Activated CD4-positive, alpha-beta T cell treated with anti-CD3 and anti-CD28 coated beads, Interleukin-2, amount 10 ng/mL, durations not matched to agents 7 days and 5 days (primary cell): ENCODE measurements around the gene FIP1L1. TPM values are rescaled to one million over a fixed set of nuclear protein-coding genes. Genes with fewer than 3 reads are reported as not detected.

Source experiments
- CTCF ChIA-PET: fragments of 350-600 bp; sonication (Branson Sonifier 250); formaldehyde crosslinking; loops from one replicate; lab custom pipeline; 2021; ENCODE audit warnings: antibody characterized with exemption; lab: Charles Lee
- POLR2A ChIA-PET: fragments of 350-600 bp; sonication (Branson Sonifier 250); formaldehyde crosslinking; loops from one replicate; lab custom pipeline; 2021; ENCODE audit warnings: antibody characterized with exemption; lab: Charles Lee
- DNase-seq: peaks from one replicate; pipeline ENCODE4 v3.0.0-alpha.2; 2020
- H3K27ac Mint-ChIP-seq: one replicate; pipeline ENCODE4 v1.8.0; 2021; ENCODE audit warnings: mild to moderate bottlenecking, moderate library complexity, mixed read lengths
- H3K27me3 Mint-ChIP-seq: one replicate; pipeline ENCODE4 v1.8.0; 2021; ENCODE audit warnings: mixed read lengths
- H3K36me3 Mint-ChIP-seq: one replicate; pipeline ENCODE4 v1.8.0; 2021; ENCODE audit warnings: low read depth, mixed read lengths
- H3K4me1 Mint-ChIP-seq: one replicate; pipeline ENCODE4 v1.8.0; 2021; ENCODE audit warnings: mixed read lengths
- H3K4me3 Mint-ChIP-seq: one replicate; pipeline ENCODE4 v1.8.0; 2021; ENCODE audit warnings: mild to moderate bottlenecking, moderate library complexity, mixed read lengths
- H3K9me3 Mint-ChIP-seq: one replicate; pipeline ENCODE4 v1.8.0; 2021; ENCODE audit warnings: mixed read lengths
- total RNA-seq, 2 experiments: library from RNA; stranded (reverse); gene quantifications; one replicate each; pipeline ENCODE4 v1.2.3, GENCODE V29; 2021

Gene FIP1L1
- total RNA-seq, 2 experiments from 2014 or later: 74.1 to 92.1 TPM

GRCh38 chr4:53421791-53422190, 44.4 kb downstream of the FIP1L1 start:
- no peaks in the 10 kb centered on the region for H3K27me3 Mint-ChIP-seq
- DNase-seq: no peak
- H3K27ac Mint-ChIP-seq: no peak overlapping the region
- no peak overlapping the region for H3K4me3 Mint-ChIP-seq
- POLR2A ChIA-PET: no interaction called here
- H3K9me3 Mint-ChIP-seq: no peaks in the 10 kb centered on the region
- CTCF ChIA-PET: no interaction called here
- peaks cover 2% of the 10 kb centered on the region for H3K4me1 Mint-ChIP-seq
- peaks cover 10% of the 10 kb centered on the region for H3K36me3 Mint-ChIP-seq

GRCh38 chr4:53422367-53422766, 44.9 kb downstream of the FIP1L1 start:
- Mint-ChIP-seq H3K4me3 (no peak overlapping the region), H3K27me3 (no peaks in the 10 kb centered on the region), H3K9me3 (no peaks in the 10 kb centered on the region), H3K4me1 (peaks cover 2% of the 10 kb centered on the region), H3K36me3 (peaks cover 10% of the 10 kb centered on the region), H3K27ac (no peak overlapping the region)
- ChIA-PET POLR2A (no interaction called here), CTCF (no interaction called here)
- DNase-seq: no peak

GRCh38 chr4:53424280-53424679, 46.8 kb downstream of the FIP1L1 start:
- H3K27me3 Mint-ChIP-seq: no peaks in the 10 kb centered on the region
- no peaks in the 10 kb centered on the region for H3K9me3 Mint-ChIP-seq
- CTCF ChIA-PET: interaction anchor here (0.6 kb wide), 1 partner anchor 33 kb away, joined by 3 read pairs; no protein-coding TSS in a partner anchor

GRCh38 chr4:53427366-53427765, 49.9 kb downstream of the FIP1L1 start:
- Mint-ChIP-seq H3K4me1 (peaks cover 14% of the 10 kb centered on the region), H3K4me3 (no peak overlapping the region), H3K27me3 (no peaks in the 10 kb centered on the region), H3K9me3 (no peaks in the 10 kb centered on the region), H3K27ac (no peak overlapping the region), H3K36me3 (peaks cover 31% of the 10 kb centered on the region)
- ChIA-PET POLR2A (no interaction called here), CTCF (no interaction called here)
- DNase-seq: no peak

More at GRCh38 chr4:53424280-53424679, 46.8 kb downstream of the FIP1L1 start:
- Mint-ChIP-seq H3K4me3 (no peak overlapping the region), H3K27ac (no peak overlapping the region), H3K36me3 (peaks cover 13% of the 10 kb centered on the region), H3K4me1 (no peaks in the 10 kb centered on the region)
- POLR2A ChIA-PET: no interaction called here
- no peak for DNase-seq

- Mint-ChIP-seq H3K4me3 (no peak overlapping the region), H3K27ac (no peak overlapping the region), H3K9me3 (no peaks in the 10 kb centered on the region), H3K4me1 (peaks cover 14% of the 10 kb centered on the region), H3K36me3 (peaks cover 44% of the 10 kb centered on the region), H3K27me3 (no peaks in the 10 kb centered on the region)
- DNase-seq: no peak
- ChIA-PET POLR2A (no interaction called here), CTCF (interaction anchor here (0.8 kb wide), 1 partner anchor 12 kb away, joined by 3 read pairs; no protein-coding TSS in a partner anchor)
Measured at GRCh38 chr4:53431052-53431451, 53.6 kb downstream of the FIP1L1 start.

- H3K27me3 Mint-ChIP-seq: no peaks in the 10 kb centered on the region
- no peak overlapping the region for H3K27ac Mint-ChIP-seq
- H3K4me3 Mint-ChIP-seq: no peak overlapping the region
- no peaks in the 10 kb centered on the region for H3K9me3 Mint-ChIP-seq
- ChIA-PET CTCF (interaction anchor here (1.0 kb wide), 1 partner anchor 21 kb away, joined by 4 read pairs; no protein-coding TSS in a partner anchor), POLR2A (no interaction called here)
- H3K4me1 Mint-ChIP-seq: peaks cover 14% of the 10 kb centered on the region
- no peak for DNase-seq
- H3K36me3 Mint-ChIP-seq: peaks cover 53% of the 10 kb centered on the region
Measured at GRCh38 chr4:53432528-53433424, 55.3 kb downstream of the FIP1L1 start.

GRCh38 chr4:53436251-53436650, 58.8 kb downstream of the FIP1L1 start:
- Mint-ChIP-seq H3K4me3 (no peak overlapping the region), H3K27me3 (no peaks in the 10 kb centered on the region), H3K9me3 (no peaks in the 10 kb centered on the region), H3K36me3 (peaks cover 44% of the 10 kb centered on the region), H3K27ac (no peak overlapping the region), H3K4me1 (peaks cover 4% of the 10 kb centered on the region)
- no peak for DNase-seq
- ChIA-PET POLR2A (no interaction called here), CTCF (no interaction called here)

- Mint-ChIP-seq H3K9me3 (no peaks in the 10 kb centered on the region), H3K27me3 (no peaks in the 10 kb centered on the region), H3K27ac (no peak overlapping the region), H3K36me3 (peaks cover 50% of the 10 kb centered on the region), H3K4me3 (no peak overlapping the region), H3K4me1 (no peaks in the 10 kb centered on the region)
- ChIA-PET POLR2A (no interaction called here), CTCF (no interaction called here)
- no peak for DNase-seq
Measured at GRCh38 chr4:53441564-53441963, 64.1 kb downstream of the FIP1L1 start.

- no peak for DNase-seq
- Mint-ChIP-seq H3K27me3 (no peaks in the 10 kb centered on the region), H3K4me1 (no peaks in the 10 kb centered on the region)
Measured at GRCh38 chr4:53444954-53445353, 67.5 kb downstream of the FIP1L1 start.

GRCh38 chr4:53450773-53451172, 73.3 kb downstream of the FIP1L1 start:
- Mint-ChIP-seq H3K4me1 (peaks cover 5% of the 10 kb centered on the region), H3K36me3 (peaks cover 41% of the 10 kb centered on the region), H3K27me3 (no peaks in the 10 kb centered on the region), H3K4me3 (no peak overlapping the region), H3K9me3 (no peaks in the 10 kb centered on the region), H3K27ac (no peak overlapping the region)
- DNase-seq: no peak
- POLR2A ChIA-PET: interaction anchor here (0.6 kb wide), 1 partner anchor 1311 kb away, joined by 4 read pairs; no protein-coding TSS in a partner anchor
- CTCF ChIA-PET: interaction anchor here (0.6 kb wide), 4 partner anchors 9 to 630 kb away, joined by 3 to 4 read pairs (median 4); no protein-coding TSS in a partner anchor

More at GRCh38 chr4:53444954-53445353, 67.5 kb downstream of the FIP1L1 start:
- Mint-ChIP-seq H3K36me3 (peaks cover 42% of the 10 kb centered on the region), H3K27ac (no peak overlapping the region), H3K9me3 (no peaks in the 10 kb centered on the region), H3K4me3 (no peak overlapping the region)
- ChIA-PET POLR2A (no interaction called here), CTCF (no interaction called here)

- no peak for DNase-seq
- no peak overlapping the region for H3K27ac Mint-ChIP-seq
- CTCF ChIA-PET: no interaction called here
Measured at GRCh38 chr4:53453385-53453784, 75.9 kb downstream of the FIP1L1 start.

GRCh38 chr4:53455766-53456165, 78.3 kb downstream of the FIP1L1 start:
- ChIA-PET POLR2A (no interaction called here), CTCF (no interaction called here)
- H3K9me3 Mint-ChIP-seq: no peaks in the 10 kb centered on the region
- H3K4me1 Mint-ChIP-seq: peaks cover under 1% of the 10 kb centered on the region
- no peaks in the 10 kb centered on the region for H3K27me3 Mint-ChIP-seq
- H3K27ac Mint-ChIP-seq: no peak overlapping the region
- DNase-seq: no peak
- H3K4me3 Mint-ChIP-seq: no peak overlapping the region
- peaks cover 48% of the 10 kb centered on the region for H3K36me3 Mint-ChIP-seq

More at GRCh38 chr4:53453385-53453784, 75.9 kb downstream of the FIP1L1 start:
- peaks cover 41% of the 10 kb centered on the region for H3K36me3 Mint-ChIP-seq
- no peaks in the 10 kb centered on the region for H3K27me3 Mint-ChIP-seq
- peaks cover 5% of the 10 kb centered on the region for H3K4me1 Mint-ChIP-seq
- H3K4me3 Mint-ChIP-seq: no peak overlapping the region
- POLR2A ChIA-PET: no interaction called here
- H3K9me3 Mint-ChIP-seq: no peaks in the 10 kb centered on the region

- Mint-ChIP-seq H3K4me1 (no peaks in the 10 kb centered on the region), H3K9me3 (no peaks in the 10 kb centered on the region), H3K27ac (no peak overlapping the region), H3K36me3 (peaks cover 50% of the 10 kb centered on the region), H3K27me3 (no peaks in the 10 kb centered on the region), H3K4me3 (no peak overlapping the region)
- ChIA-PET POLR2A (no interaction called here), CTCF (no interaction called here)
- no peak for DNase-seq
Measured at GRCh38 chr4:53456178-53456577, 78.7 kb downstream of the FIP1L1 start.
